ENCODE measurements around the gene TCEA2.

The TCEA2 gene

DNA sequence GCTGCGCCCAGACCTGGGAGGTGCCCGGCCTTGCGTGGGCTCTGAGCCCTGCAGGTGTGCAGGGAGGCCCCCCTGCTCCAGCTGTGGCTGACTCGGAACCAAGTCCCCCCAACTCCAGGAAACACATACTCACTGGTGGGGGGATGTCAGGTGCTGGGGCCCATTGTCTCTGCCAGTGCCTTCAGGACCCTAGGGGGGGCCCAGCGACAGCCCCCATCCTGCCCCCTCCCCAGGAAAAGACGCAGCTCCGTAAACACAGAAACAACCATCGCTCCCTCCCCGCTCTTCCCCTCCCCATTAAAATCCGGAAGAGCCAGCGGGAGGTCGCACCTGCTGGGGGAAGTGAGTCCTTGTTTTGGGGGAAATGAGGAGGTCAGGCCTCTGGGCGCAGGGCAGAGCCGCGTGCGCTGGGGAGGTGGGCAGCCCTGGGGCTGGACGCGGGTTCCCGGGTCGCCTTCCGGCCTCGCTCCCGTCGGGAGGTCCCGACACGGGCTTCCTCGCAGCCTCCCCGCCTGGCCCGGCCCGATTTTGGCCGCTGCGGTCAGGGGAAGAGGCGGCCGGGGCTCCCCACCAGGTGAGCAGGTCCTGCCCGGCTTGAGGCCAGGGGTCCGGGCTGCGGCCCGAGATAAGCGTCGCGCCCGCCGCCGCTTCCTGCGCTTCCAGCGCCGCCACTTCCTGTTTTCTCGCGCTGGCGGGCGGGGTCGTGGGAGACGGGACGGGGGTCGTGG, 20.8 kb upstream of the TCEA2 start:
- no peak overlapping the region for H2BK15ac ChIP-seq (replicated peaks; ENCODE audit: low read depth)
- H3K36me3 ChIP-seq (ENCODE audit: control insufficient read depth, insufficient read depth, low read length) = no peaks in the 10 kb centered on the region
- peak overlapping the region; percentile 80 for H3K23ac ChIP-seq (ENCODE audit: low read length)
- peak overlapping the region; percentile 32 for H3K4me2 ChIP-seq (ENCODE audit: low read length)
- H3K4ac ChIP-seq (ENCODE audit: low read depth, low read length) = no peak overlapping the region
- no peak overlapping the region for H3K27ac ChIP-seq (ENCODE audit: low read depth, low read length)
- H3K18ac ChIP-seq (ENCODE audit: low read length) = peak overlapping the region; percentile 51
- peak overlapping the region; percentile 58 for H3K9ac ChIP-seq (ENCODE audit: low read length)
- H3K79me1 ChIP-seq (ENCODE audit: low read length) = no peaks in the 10 kb centered on the region
- peaks cover 2% of the 10 kb centered on the region for H3K4me1 ChIP-seq (ENCODE audit: control insufficient read depth, low read depth, low read length)
- H3K56ac ChIP-seq (ENCODE audit: low read length) = peak overlapping the region; percentile 58
- no peak overlapping the region for H3K4me3 ChIP-seq (ENCODE audit: low read length)
- H4K8ac ChIP-seq (ENCODE audit: low read depth, low read length) = no peak overlapping the region
- WGBS (ENCODE audit: extremely low coverage, insufficient coverage, low lambda C conversion rate) = no CpG with 5 or more reads among the region's 55 CpGs
- DNase-seq = no peak
- no peak overlapping the region for H2BK120ac ChIP-seq (ENCODE audit: low read depth, low read length)
- H2BK5ac ChIP-seq (ENCODE audit: low read length) = no peak overlapping the region
- no peak overlapping the region for H2AK5ac ChIP-seq (ENCODE audit: low read length)
- no peaks in the 10 kb centered on the region for H3K79me2 ChIP-seq (ENCODE audit: control insufficient read depth, insufficient read depth, low read length)
- H3K27me3 ChIP-seq (ENCODE audit: insufficient read depth, low read length, poor library complexity) = peaks cover 10% of the 10 kb centered on the region
- no peak overlapping the region for H4K5ac ChIP-seq (ENCODE audit: low read length)

DNA sequence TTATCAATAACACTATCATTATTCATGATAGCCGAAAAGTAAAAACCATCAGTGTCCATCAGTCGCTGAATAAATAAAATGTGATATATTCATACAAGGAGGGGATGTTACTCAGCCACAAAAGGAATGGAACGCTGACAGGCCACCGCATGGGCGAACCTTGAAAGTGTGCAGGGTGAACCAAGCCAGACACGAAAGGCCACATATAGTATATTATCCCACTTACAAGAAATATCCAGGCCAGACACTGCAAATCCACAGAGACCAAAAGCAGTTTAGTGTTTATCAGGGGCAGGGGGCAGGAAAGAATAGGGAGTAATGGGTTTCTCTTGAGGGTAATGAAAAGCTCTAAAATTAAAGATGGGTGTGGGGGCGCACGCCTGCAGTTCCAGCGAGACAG, 19.2 kb upstream of the TCEA2 start:
- no peak overlapping the region for H4K5ac ChIP-seq (ENCODE audit: low read length)
- H3K4me2 ChIP-seq (ENCODE audit: low read length) = no peak overlapping the region
- H3K56ac ChIP-seq (ENCODE audit: low read length) = no peak overlapping the region
- 100% methylated on average over 2 of the region's 9 CpGs for WGBS (ENCODE audit: extremely low coverage, insufficient coverage, low lambda C conversion rate)
- H4K8ac ChIP-seq (ENCODE audit: low read depth, low read length) = no peak overlapping the region
- no peak overlapping the region for H2BK5ac ChIP-seq (ENCODE audit: low read length)
- H3K23ac ChIP-seq (ENCODE audit: low read length) = no peak overlapping the region
- no peak overlapping the region for H3K27ac ChIP-seq (ENCODE audit: low read depth, low read length)
- H3K18ac ChIP-seq (ENCODE audit: low read length) = no peak overlapping the region
- no peak for DNase-seq
- no peak overlapping the region for H3K4me3 ChIP-seq (ENCODE audit: low read length)
- H3K27me3 ChIP-seq (ENCODE audit: insufficient read depth, low read length, poor library complexity) = peaks cover 16% of the 10 kb centered on the region
- no peak overlapping the region for H3K4ac ChIP-seq (ENCODE audit: low read depth, low read length)
- no peak overlapping the region for H2BK15ac ChIP-seq (replicated peaks; ENCODE audit: low read depth)
- H3K36me3 ChIP-seq (ENCODE audit: control insufficient read depth, insufficient read depth, low read length) = no peaks in the 10 kb centered on the region
- H3K4me1 ChIP-seq (ENCODE audit: control insufficient read depth, low read depth, low read length) = peaks cover 2% of the 10 kb centered on the region
- H2AK5ac ChIP-seq (ENCODE audit: low read length) = no peak overlapping the region
- no peaks in the 10 kb centered on the region for H3K79me1 ChIP-seq (ENCODE audit: low read length)
- H3K9ac ChIP-seq (ENCODE audit: low read length) = no peak overlapping the region
- H2BK120ac ChIP-seq (ENCODE audit: low read depth, low read length) = no peak overlapping the region
- H3K79me2 ChIP-seq (ENCODE audit: control insufficient read depth, insufficient read depth, low read length) = no peaks in the 10 kb centered on the region

DNA sequence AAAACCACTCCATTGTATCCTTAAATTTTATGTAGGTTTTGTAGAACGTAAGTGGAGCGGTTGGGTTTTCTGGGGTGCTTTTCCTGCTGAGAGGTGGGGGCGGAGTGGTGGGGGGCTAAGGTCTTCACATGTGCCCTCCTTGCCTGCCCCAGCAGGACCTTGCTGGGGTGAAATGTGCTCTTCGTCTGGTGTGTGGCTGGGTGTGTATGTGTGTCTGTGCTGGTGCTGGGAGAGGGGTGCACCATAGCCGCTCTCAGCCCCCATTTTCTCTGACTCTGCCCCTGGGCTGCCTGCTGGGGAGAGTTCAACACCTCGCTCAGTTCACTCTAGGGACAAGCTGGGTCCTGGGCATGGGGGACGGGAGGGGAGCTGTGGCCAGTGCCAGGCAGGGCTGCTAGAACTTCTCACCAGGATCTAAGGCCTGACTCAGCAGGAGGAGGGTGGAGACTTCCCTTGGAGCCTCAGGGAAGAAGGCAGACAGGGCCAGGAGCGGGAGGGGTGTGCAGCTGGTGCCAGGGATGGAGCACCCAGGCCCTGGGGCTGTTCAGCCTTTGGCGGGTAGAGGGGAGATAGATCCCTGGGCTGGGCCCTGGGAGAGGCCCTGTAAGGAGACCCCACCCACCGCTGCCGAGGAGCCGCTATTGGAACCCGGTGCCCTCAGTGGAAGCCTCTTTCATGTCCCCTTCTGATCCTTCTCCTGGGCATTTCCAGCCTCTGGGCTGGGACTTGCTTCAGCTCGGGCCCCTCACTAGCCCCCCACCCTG, 18.3 kb upstream of the TCEA2 start:
- peaks cover 16% of the 10 kb centered on the region for H3K27me3 ChIP-seq (ENCODE audit: insufficient read depth, low read length, poor library complexity)
- H3K9ac ChIP-seq (ENCODE audit: low read length) = no peak overlapping the region
- H3K18ac ChIP-seq (ENCODE audit: low read length) = no peak overlapping the region
- H2BK5ac ChIP-seq (ENCODE audit: low read length) = no peak overlapping the region
- no peak overlapping the region for H2BK120ac ChIP-seq (ENCODE audit: low read depth, low read length)
- no peak overlapping the region for H2AK5ac ChIP-seq (ENCODE audit: low read length)
- H3K56ac ChIP-seq (ENCODE audit: low read length) = no peak overlapping the region
- no peaks in the 10 kb centered on the region for H3K79me1 ChIP-seq (ENCODE audit: low read length)
- H3K79me2 ChIP-seq (ENCODE audit: control insufficient read depth, insufficient read depth, low read length) = no peaks in the 10 kb centered on the region
- WGBS (ENCODE audit: extremely low coverage, insufficient coverage, low lambda C conversion rate) = no CpG with 5 or more reads among the region's 14 CpGs
- no peak overlapping the region for H3K23ac ChIP-seq (ENCODE audit: low read length)
- no peak overlapping the region for H2BK15ac ChIP-seq (replicated peaks; ENCODE audit: low read depth)
- peaks cover 2% of the 10 kb centered on the region for H3K4me1 ChIP-seq (ENCODE audit: control insufficient read depth, low read depth, low read length)
- no peak overlapping the region for H4K8ac ChIP-seq (ENCODE audit: low read depth, low read length)
- H3K4ac ChIP-seq (ENCODE audit: low read depth, low read length) = no peak overlapping the region
- no peak for DNase-seq
- no peak overlapping the region for H3K27ac ChIP-seq (ENCODE audit: low read depth, low read length)
- no peaks in the 10 kb centered on the region for H3K36me3 ChIP-seq (ENCODE audit: control insufficient read depth, insufficient read depth, low read length)
- no peak overlapping the region for H4K5ac ChIP-seq (ENCODE audit: low read length)
- H3K4me2 ChIP-seq (ENCODE audit: low read length) = no peak overlapping the region
- no peak overlapping the region for H3K4me3 ChIP-seq (ENCODE audit: low read length)

DNA sequence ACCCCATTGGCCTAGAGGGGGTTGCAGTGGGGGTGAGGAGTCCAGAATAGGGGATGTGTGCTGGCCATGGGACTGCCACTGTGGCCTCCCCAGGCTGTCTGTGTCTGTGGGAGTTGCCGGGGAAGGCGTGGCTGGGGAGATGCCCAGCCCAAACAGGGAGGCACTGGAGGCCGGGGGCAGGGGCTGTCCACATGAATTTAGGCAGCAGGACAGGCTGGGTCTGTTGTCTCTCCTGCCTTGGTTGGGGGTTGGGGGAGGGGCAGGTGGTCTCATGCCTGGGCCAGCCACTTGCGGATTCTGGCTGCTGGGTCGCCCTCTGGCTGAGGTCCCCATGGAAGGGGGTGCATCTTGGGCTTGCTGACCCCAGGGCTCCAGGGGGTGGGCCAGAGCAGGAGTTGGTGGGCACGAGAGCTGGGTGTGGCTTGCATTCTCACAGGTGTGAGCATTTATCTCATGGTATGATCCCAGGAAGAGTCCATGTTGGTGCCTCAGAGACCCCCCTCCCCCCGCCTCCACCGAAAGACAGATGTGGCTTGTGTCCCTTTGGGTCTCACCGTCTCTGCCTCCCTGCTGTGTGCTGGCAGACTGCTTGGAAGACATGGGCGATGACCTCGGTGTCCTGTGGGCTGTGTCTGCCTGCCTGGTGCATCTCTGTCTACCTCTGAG, 17.5 kb upstream of the TCEA2 start:
- Histone ChIP-seq H4K8ac (ENCODE audit: low read depth, low read length) (no peak overlapping the region), H2BK15ac (replicated peaks; ENCODE audit: low read depth) (no peak overlapping the region), H3K79me2 (ENCODE audit: control insufficient read depth, insufficient read depth, low read length) (no peaks in the 10 kb centered on the region), H3K4me3 (ENCODE audit: low read length) (no peak overlapping the region), H3K27ac (ENCODE audit: low read depth, low read length) (no peak overlapping the region), H2BK120ac (ENCODE audit: low read depth, low read length) (no peak overlapping the region), H2AK5ac (ENCODE audit: low read length) (no peak overlapping the region), H2BK5ac (ENCODE audit: low read length) (no peak overlapping the region), H3K4ac (ENCODE audit: low read depth, low read length) (no peak overlapping the region), H3K9ac (ENCODE audit: low read length) (no peak overlapping the region), H4K5ac (ENCODE audit: low read length) (no peak overlapping the region), H3K4me2 (ENCODE audit: low read length) (no peak overlapping the region), H3K23ac (ENCODE audit: low read length) (no peak overlapping the region), H3K27me3 (ENCODE audit: insufficient read depth, low read length, poor library complexity) (peaks cover 18% of the 10 kb centered on the region), H3K4me1 (ENCODE audit: control insufficient read depth, low read depth, low read length) (peaks cover 2% of the 10 kb centered on the region), H3K56ac (ENCODE audit: low read length) (peak overlapping the region; percentile 58), H3K79me1 (ENCODE audit: low read length) (no peaks in the 10 kb centered on the region), H3K36me3 (ENCODE audit: control insufficient read depth, insufficient read depth, low read length) (no peaks in the 10 kb centered on the region), H3K18ac (ENCODE audit: low read length) (no peak overlapping the region)
- DNase-seq = no peak
- no CpG with 5 or more reads among the region's 11 CpGs for WGBS (ENCODE audit: extremely low coverage, insufficient coverage, low lambda C conversion rate)

DNA sequence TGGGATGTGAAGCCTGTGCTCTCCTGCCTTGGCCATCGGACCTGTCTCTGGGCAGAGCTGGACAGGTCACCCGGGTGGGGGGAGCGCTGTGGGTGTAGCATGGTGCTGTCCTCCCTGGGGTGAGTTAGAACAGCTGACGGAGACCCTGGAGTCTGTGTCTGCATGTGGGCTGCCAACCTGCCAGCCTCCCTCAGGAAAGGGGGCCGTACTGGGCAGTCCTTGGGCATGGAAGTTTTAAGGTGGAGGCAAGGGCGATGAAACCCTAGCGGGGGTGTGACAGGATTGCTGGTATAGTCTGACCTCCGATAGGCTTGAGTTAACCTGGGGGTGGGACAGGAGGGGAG, 16.0 kb upstream of the TCEA2 start:
- H3K4ac ChIP-seq (ENCODE audit: low read depth, low read length) = no peak overlapping the region
- no peak overlapping the region for H3K4me2 ChIP-seq (ENCODE audit: low read length)
- H3K23ac ChIP-seq (ENCODE audit: low read length) = no peak overlapping the region
- WGBS (ENCODE audit: extremely low coverage, insufficient coverage, low lambda C conversion rate) = no CpG with 5 or more reads among the region's 8 CpGs
- H3K79me2 ChIP-seq (ENCODE audit: control insufficient read depth, insufficient read depth, low read length) = no peaks in the 10 kb centered on the region
- no peak overlapping the region for H2BK120ac ChIP-seq (ENCODE audit: low read depth, low read length)
- H2AK5ac ChIP-seq (ENCODE audit: low read length) = no peak overlapping the region
- H2BK5ac ChIP-seq (ENCODE audit: low read length) = no peak overlapping the region
- H3K4me1 ChIP-seq (ENCODE audit: control insufficient read depth, low read depth, low read length) = peaks cover 2% of the 10 kb centered on the region
- H3K56ac ChIP-seq (ENCODE audit: low read length) = no peak overlapping the region
- no peaks in the 10 kb centered on the region for H3K36me3 ChIP-seq (ENCODE audit: control insufficient read depth, insufficient read depth, low read length)
- H4K5ac ChIP-seq (ENCODE audit: low read length) = no peak overlapping the region
- peaks cover 12% of the 10 kb centered on the region for H3K27me3 ChIP-seq (ENCODE audit: insufficient read depth, low read length, poor library complexity)
- H2BK15ac ChIP-seq (replicated peaks; ENCODE audit: low read depth) = no peak overlapping the region
- H4K8ac ChIP-seq (ENCODE audit: low read depth, low read length) = no peak overlapping the region
- H3K27ac ChIP-seq (ENCODE audit: low read depth, low read length) = no peak overlapping the region
- H3K18ac ChIP-seq (ENCODE audit: low read length) = no peak overlapping the region
- no peak overlapping the region for H3K4me3 ChIP-seq (ENCODE audit: low read length)
- DNase-seq = no peak
- H3K9ac ChIP-seq (ENCODE audit: low read length) = no peak overlapping the region
- H3K79me1 ChIP-seq (ENCODE audit: low read length) = no peaks in the 10 kb centered on the region
